ENCODE measurements around the gene CLCN1.
A peak's percentile ranks its signal among the peaks of the same experiment; 100 is the strongest.

The CLCN1 gene

GRCh38 chr7:143384661-143385631 is 69.0 kb downstream of the CLCN1 start:
- H3K27ac ChIP-seq, result peak overlapping the region; percentile 95
- no peak for DNase-seq (ENCODE audit: low spot score)
- TF ChIP-seq CTCF (conservative IDR thresholded peaks at IDR 0.05; ENCODE audit: low read depth), result no peak
- CTCF ChIA-PET, result no interaction called here
- POLR2A ChIA-PET (ENCODE audit: low non-redundant PET), result no interaction called here

- no peak for TF ChIP-seq CTCF (conservative IDR thresholded peaks at IDR 0.05; ENCODE audit: low read depth)
- H3K27ac ChIP-seq, result peak overlapping the region; percentile 40
- POLR2A ChIA-PET (ENCODE audit: low non-redundant PET), result no interaction called here
- no peak for DNase-seq (ENCODE audit: low spot score)
- CTCF ChIA-PET, result no interaction called here
Observed at GRCh38 chr7:143385891-143386781, 70.2 kb downstream of the CLCN1 start.

GRCh38 chr7:143387156-143387975 is 71.5 kb downstream of the CLCN1 start:
- POLR2A ChIA-PET (ENCODE audit: low non-redundant PET), result interaction anchor here (0.6 kb wide), 1 partner anchor 18 kb away, joined by 3 read pairs; no protein-coding TSS in a partner anchor
- peak overlapping the region; percentile 78 for H3K27ac ChIP-seq
- TF ChIP-seq CTCF (conservative IDR thresholded peaks at IDR 0.05; ENCODE audit: low read depth), result no peak
- DNase-seq (ENCODE audit: low spot score), result no peak
- CTCF ChIA-PET, result no interaction called here

- POLR2A ChIA-PET (ENCODE audit: low non-redundant PET), result interaction anchor here (0.6 kb wide), 1 partner anchor 17 kb away, joined by 3 read pairs; no protein-coding TSS in a partner anchor
- no peak for DNase-seq (ENCODE audit: low spot score)
- TF ChIP-seq CTCF (conservative IDR thresholded peaks at IDR 0.05; ENCODE audit: low read depth), result no peak
- H3K27ac ChIP-seq, result peak overlapping the region; percentile 78
- CTCF ChIA-PET, result no interaction called here
Observed at GRCh38 chr7:143388051-143388450, 72.1 kb downstream of the CLCN1 start.

- peak overlapping the region; percentile 78 for H3K27ac ChIP-seq
- no peak for DNase-seq (ENCODE audit: low spot score)
- no peak for TF ChIP-seq CTCF (conservative IDR thresholded peaks at IDR 0.05; ENCODE audit: low read depth)
- POLR2A ChIA-PET (ENCODE audit: low non-redundant PET), result interaction anchor here (0.6 kb wide), 1 partner anchor 16 kb away, joined by 3 read pairs; no protein-coding TSS in a partner anchor
- CTCF ChIA-PET, result no interaction called here
Observed at GRCh38 chr7:143388491-143389101, 72.7 kb downstream of the CLCN1 start.

All from RWPE1 (cell line).